HL-60 (cell line): ENCODE results near the gene TOP3B.

Source experiments
- DNase-seq, 2 experiments: peaks; one replicate each; pipeline ENCODE4 v3.0.0-alpha.2; 2010 to 2020; ENCODE audit warnings: low read depth in 1 of 2, low spot score in 1 of 2
- H3K27ac ChIP-seq: fragments of 250-450 bp; sonication (Bioruptor Pico); replicated peaks from 2 replicates; pipeline ENCODE4 v1.5.1; 2020; ENCODE audit warnings: mild to moderate bottlenecking, moderate library complexity
- H3K27me3 ChIP-seq: fragments of 250-450 bp; sonication (Bioruptor Pico); 2 replicates; pipeline ENCODE4 v1.5.1; 2021; ENCODE audit warnings: mild to moderate bottlenecking, moderate library complexity; ENCODE audit not compliant: insufficient read depth, poor library complexity, severe bottlenecking
- H3K4me3 ChIP-seq: replicated peaks from 2 replicates; pipeline ENCODE4 v1.5.1; 2011; ENCODE audit warnings: mild to moderate bottlenecking, control low read depth, low read length; ENCODE audit not compliant: insufficient read depth
- GABPA ChIP-seq: IDR thresholded peaks from 2 replicates; pipeline ENCODE4 v1.6.1; 2012; ENCODE audit warnings: low read depth
- POLR2AphosphoS5 ChIP-seq: IDR thresholded peaks from 2 replicates; pipeline ENCODE4 v1.6.1; 2012; ENCODE audit warnings: low read depth
- SPI1 ChIP-seq: IDR thresholded peaks from 2 replicates; pipeline ENCODE4 v1.6.1; 2012; ENCODE audit warnings: low read depth, mild to moderate bottlenecking, borderline replicate concordance
- TF ChIP-seq, protein P1 (sequence below): IDR thresholded peaks from 2 replicates; pipeline ENCODE4 v1.6.1; 2012; ENCODE audit warnings: low read depth; ENCODE audit not compliant: insufficient replicate concordance
- TF ChIP-seq, protein P2 (sequence below): IDR thresholded peaks from one replicate; pipeline ENCODE4 v1.5.1; 2011; ENCODE audit warnings: low read length, control low read depth, inconsistent platforms; ENCODE audit not compliant: insufficient read depth

Gene TOP3B

GRCh38 chr22:21964918-21965484 is 17.6 kb downstream of the TOP3B start:
- no peak overlapping the region for H3K27ac ChIP-seq
- H3K4me3 ChIP-seq, result no peak overlapping the region
- no peaks in the 10 kb centered on the region for H3K27me3 ChIP-seq
- TF ChIP-seq GABPA, result no peak
- no peak for TF ChIP-seq SPI1
- TF ChIP-seq, protein P1, sequence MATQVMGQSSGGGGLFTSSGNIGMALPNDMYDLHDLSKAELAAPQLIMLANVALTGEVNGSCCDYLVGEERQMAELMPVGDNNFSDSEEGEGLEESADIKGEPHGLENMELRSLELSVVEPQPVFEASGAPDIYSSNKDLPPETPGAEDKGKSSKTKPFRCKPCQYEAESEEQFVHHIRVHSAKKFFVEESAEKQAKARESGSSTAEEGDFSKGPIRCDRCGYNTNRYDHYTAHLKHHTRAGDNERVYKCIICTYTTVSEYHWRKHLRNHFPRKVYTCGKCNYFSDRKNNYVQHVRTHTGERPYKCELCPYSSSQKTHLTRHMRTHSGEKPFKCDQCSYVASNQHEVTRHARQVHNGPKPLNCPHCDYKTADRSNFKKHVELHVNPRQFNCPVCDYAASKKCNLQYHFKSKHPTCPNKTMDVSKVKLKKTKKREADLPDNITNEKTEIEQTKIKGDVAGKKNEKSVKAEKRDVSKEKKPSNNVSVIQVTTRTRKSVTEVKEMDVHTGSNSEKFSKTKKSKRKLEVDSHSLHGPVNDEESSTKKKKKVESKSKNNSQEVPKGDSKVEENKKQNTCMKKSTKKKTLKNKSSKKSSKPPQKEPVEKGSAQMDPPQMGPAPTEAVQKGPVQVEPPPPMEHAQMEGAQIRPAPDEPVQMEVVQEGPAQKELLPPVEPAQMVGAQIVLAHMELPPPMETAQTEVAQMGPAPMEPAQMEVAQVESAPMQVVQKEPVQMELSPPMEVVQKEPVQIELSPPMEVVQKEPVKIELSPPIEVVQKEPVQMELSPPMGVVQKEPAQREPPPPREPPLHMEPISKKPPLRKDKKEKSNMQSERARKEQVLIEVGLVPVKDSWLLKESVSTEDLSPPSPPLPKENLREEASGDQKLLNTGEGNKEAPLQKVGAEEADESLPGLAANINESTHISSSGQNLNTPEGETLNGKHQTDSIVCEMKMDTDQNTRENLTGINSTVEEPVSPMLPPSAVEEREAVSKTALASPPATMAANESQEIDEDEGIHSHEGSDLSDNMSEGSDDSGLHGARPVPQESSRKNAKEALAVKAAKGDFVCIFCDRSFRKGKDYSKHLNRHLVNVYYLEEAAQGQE, result no peak
- no peak for TF ChIP-seq POLR2AphosphoS5
- TF ChIP-seq, protein P2, sequence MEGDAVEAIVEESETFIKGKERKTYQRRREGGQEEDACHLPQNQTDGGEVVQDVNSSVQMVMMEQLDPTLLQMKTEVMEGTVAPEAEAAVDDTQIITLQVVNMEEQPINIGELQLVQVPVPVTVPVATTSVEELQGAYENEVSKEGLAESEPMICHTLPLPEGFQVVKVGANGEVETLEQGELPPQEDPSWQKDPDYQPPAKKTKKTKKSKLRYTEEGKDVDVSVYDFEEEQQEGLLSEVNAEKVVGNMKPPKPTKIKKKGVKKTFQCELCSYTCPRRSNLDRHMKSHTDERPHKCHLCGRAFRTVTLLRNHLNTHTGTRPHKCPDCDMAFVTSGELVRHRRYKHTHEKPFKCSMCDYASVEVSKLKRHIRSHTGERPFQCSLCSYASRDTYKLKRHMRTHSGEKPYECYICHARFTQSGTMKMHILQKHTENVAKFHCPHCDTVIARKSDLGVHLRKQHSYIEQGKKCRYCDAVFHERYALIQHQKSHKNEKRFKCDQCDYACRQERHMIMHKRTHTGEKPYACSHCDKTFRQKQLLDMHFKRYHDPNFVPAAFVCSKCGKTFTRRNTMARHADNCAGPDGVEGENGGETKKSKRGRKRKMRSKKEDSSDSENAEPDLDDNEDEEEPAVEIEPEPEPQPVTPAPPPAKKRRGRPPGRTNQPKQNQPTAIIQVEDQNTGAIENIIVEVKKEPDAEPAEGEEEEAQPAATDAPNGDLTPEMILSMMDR, result no peak
- no peak for DNase-seq

DNA sequence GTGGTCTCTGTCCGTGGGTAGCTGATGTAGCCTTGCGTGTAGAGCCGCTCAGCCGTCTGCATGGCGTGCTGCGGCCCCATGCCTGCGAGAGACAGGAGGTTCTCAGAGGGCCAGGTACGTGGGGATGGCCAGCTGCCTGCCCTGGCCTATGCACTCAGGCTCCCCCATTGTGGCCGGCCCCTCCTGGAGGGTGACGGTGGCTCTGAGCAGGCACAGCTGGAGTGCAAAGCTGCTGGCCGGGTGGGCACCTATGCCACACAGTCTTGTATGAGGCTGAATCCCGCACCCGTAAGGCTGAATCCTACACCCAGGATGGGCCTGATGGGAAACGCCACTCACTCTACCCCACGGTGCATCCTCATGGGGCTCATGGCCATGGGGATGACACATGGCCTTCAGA is 18.4 kb downstream of the TOP3B start:
- no peak for DNase-seq
- H3K4me3 ChIP-seq, result no peak overlapping the region
- H3K27ac ChIP-seq, result no peak overlapping the region
- H3K27me3 ChIP-seq, result no peaks in the 10 kb centered on the region
- TF ChIP-seq GABPA (no peak), SPI1 (no peak), POLR2AphosphoS5 (no peak)
- TF ChIP-seq, protein P2, result no peak
- TF ChIP-seq, protein P1, result no peak

DNA sequence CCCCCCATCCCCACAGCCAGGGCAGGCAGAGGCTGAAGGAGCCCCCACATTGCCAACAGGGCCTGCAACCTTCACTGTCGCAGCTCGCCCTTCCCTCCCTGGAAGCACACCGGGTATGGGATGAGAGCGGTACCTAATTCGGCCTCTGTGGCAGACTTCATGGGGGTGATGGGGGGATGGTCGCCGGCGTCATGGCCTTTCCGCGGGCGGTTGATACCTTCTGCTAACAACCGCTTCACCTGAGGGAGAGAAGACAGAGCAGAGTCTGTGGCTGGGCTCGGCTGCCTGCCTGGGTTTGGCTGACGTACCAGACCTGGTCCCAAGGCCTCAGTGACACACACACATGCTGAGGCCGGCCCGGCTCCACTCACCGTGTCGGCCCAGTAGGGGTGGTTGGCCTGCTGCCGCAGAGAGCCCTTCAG is 18.8 kb downstream of the TOP3B start:
- TF ChIP-seq, protein P2, result no peak
- TF ChIP-seq SPI1 (no peak), POLR2AphosphoS5 (no peak), GABPA (no peak)
- TF ChIP-seq, protein P1, result no peak
- no peak for DNase-seq
- H3K27ac ChIP-seq, result no peak overlapping the region
- no peak overlapping the region for H3K4me3 ChIP-seq
- H3K27me3 ChIP-seq, result no peaks in the 10 kb centered on the region
